B cell (primary cell): ENCODE data around the gene MARCOL. TPM values are rescaled to one million over a fixed set of nuclear protein-coding genes. Genes with fewer than 3 reads are reported as not detected.
"Not testable (repeated sequence)": the region's sequence is repeated elsewhere in the genome, so short reads cannot be mapped to it uniquely, and the experiment has no call there.

Experiments
- ATAC-seq: fragments of 200-7000 bp; cut with Tn5 transposase; one replicate; pipeline ENCODE4 v1.10.0; 2021; ENCODE audit warnings: low read depth, mild to moderate bottlenecking, moderate number of reproducible peaks, moderate library complexity
- CTCF ChIA-PET: fragments of 350-600 bp; sonication (Branson Sonifier 250); formaldehyde crosslinking; loops from one replicate; lab custom pipeline; 2021; ENCODE audit warnings: antibody characterized with exemption, inconsistent platforms; lab: Charles Lee
- POLR2A ChIA-PET: fragments of 350-600 bp; sonication (Branson Sonifier 250); formaldehyde crosslinking; loops from one replicate; lab custom pipeline; 2021; ENCODE audit warnings: antibody characterized with exemption; lab: Charles Lee
- DNase-seq: peaks from one replicate; pipeline ENCODE4 v3.0.0; 2013
- H2AFZ ChIP-seq: 2 replicates; pipeline ENCODE4 v1.6.1; 2012; ENCODE audit warnings: mild to moderate bottlenecking, low read depth, low read length; ENCODE audit not compliant: insufficient read depth, poor library complexity, severe bottlenecking
- H3K27ac ChIP-seq, 2 donors: 1 replicate in 1 of 2; 2 replicates in 1 of 2; pipeline ENCODE4 v1.5.1; 2012 to 2013; ENCODE audit warnings: low read length in 2 of 2, mild to moderate bottlenecking in 2 of 2, moderate library complexity in 1 of 2
- H3K27me3 ChIP-seq, 4 experiments: fragments of 200-600 bp in 1 of 4; sonication (generic) in 1 of 4; replicated peaks in 1 of 4; 1 replicate in 2 of 4; 2 replicates in 2 of 4; pipeline versions ENCODE4 v1.6.1 to v1.7.0; 2013 to 2016; ENCODE audit warnings: low read length in 3 of 4, mild to moderate bottlenecking in 2 of 4, mixed read lengths in 1 of 4, moderate library complexity in 1 of 4; ENCODE audit not compliant: insufficient read depth in 4 of 4, control insufficient read depth in 3 of 4; ENCODE audit errors: control extremely low read depth in 1 of 4
- H3K36me3 ChIP-seq, 2 experiments: replicated peaks in 1 of 2; 1 replicate in 1 of 2; 2 replicates in 1 of 2; pipeline versions ENCODE4 v1.6.1 to v1.7.1; 2013; ENCODE audit warnings: low read length in 1 of 2; ENCODE audit not compliant: insufficient read depth in 2 of 2, control insufficient read depth in 1 of 2; ENCODE audit errors: control extremely low read depth in 1 of 2, extremely low read depth in 1 of 2
- H3K4me1 ChIP-seq, 2 donors: fragments of 200-600 bp in 1 of 2; sonication (generic) in 1 of 2; 1 replicate in 1 of 2; 2 replicates in 1 of 2; pipeline versions ENCODE4 v1.5.1 to v1.6.1; 2013 to 2017; ENCODE audit warnings: low read length in 2 of 2; ENCODE audit not compliant: control insufficient read depth in 2 of 2, insufficient read depth in 2 of 2
- H3K4me2 ChIP-seq: replicated peaks from 2 replicates; pipeline ENCODE3; 2012; ENCODE audit warnings: mild to moderate bottlenecking, low read depth, low read length; ENCODE audit not compliant: poor library complexity, severe bottlenecking
- H3K4me3 ChIP-seq, 5 experiments: fragments of 200-600 bp in 1 of 5; sonication (generic) in 1 of 5; 1 replicate in 3 of 5; 2 replicates in 2 of 5; pipeline versions ENCODE4 v1.5.1 to v1.7.0; 2011 to 2016; ENCODE audit warnings: low read length in 4 of 5, mild to moderate bottlenecking in 4 of 5, low read depth in 2 of 5, control low read depth in 1 of 5, moderate library complexity in 1 of 5; ENCODE audit not compliant: insufficient read depth in 1 of 5; ENCODE audit errors: control extremely low read depth in 1 of 5, extremely low read depth in 1 of 5
- H3K79me2 ChIP-seq: fragments of 200-600 bp; sonication (generic); one replicate; pipeline ENCODE4 v1.6.0; 2016; ENCODE audit warnings: low read length; ENCODE audit not compliant: control insufficient read depth, insufficient read depth
- H3K9ac ChIP-seq: fragments of 200-600 bp; sonication (generic); 2 replicates; pipeline ENCODE4 v1.6.1; 2017; ENCODE audit warnings: mild to moderate bottlenecking, low read length, moderate library complexity
- H3K9me3 ChIP-seq, 3 donors: one replicate each; pipeline versions ENCODE4 v1.6.1 to v1.7.1; 2013; ENCODE audit warnings: low read length in 2 of 3; ENCODE audit not compliant: control insufficient read depth in 2 of 3, insufficient read depth in 1 of 3; ENCODE audit errors: control extremely low read depth in 1 of 3
- H4K20me1 ChIP-seq: 2 replicates; pipeline ENCODE4 v1.6.0; 2012; ENCODE audit warnings: mild to moderate bottlenecking, low read length; ENCODE audit not compliant: insufficient read depth, control insufficient read depth, poor library complexity, severe bottlenecking
- H3K27ac Mint-ChIP-seq: one replicate; pipeline ENCODE4 v1.8.0; 2021; ENCODE audit warnings: mixed read lengths
- H3K27me3 Mint-ChIP-seq: one replicate; pipeline ENCODE4 v1.8.0; 2021; ENCODE audit warnings: mixed read lengths
- H3K4me1 Mint-ChIP-seq: one replicate; pipeline ENCODE4 v1.8.0; 2021; ENCODE audit warnings: mixed read lengths
- H3K4me3 Mint-ChIP-seq: one replicate; pipeline ENCODE4 v1.8.0; 2021; ENCODE audit warnings: mixed read lengths
- H3K9me3 Mint-ChIP-seq: one replicate; pipeline ENCODE4 v1.8.0; 2022; ENCODE audit warnings: mixed read lengths; ENCODE audit not compliant: insufficient read depth
- EZH2 ChIP-seq: IDR thresholded peaks from 2 replicates; pipeline ENCODE4 v1.6.1; 2012; ENCODE audit warnings: borderline replicate concordance, low read depth, mild to moderate bottlenecking, moderate library complexity, low read length; ENCODE audit not compliant: insufficient read depth, poor library complexity, severe bottlenecking
- WGBS: methylation state at CpG from one replicate; pipeline ENCODE4 v1.1.5; 2013; ENCODE audit warnings: missing lambda C conversion rate; ENCODE audit not compliant: insufficient coverage; 5-methylcytosine and 5-hydroxymethylcytosine counted together
- intact Hi-C: fragments of 100-400 bp; cut with micrococcal nuclease; formaldehyde crosslinking; loops from one replicate; pipeline ENCODE4 v1.10.0; 2022
- polyA plus RNA-seq: library from polyadenylated mRNA; depleted of rRNA; stranded (reverse); fragments of >200 nt; gene quantifications from 2 replicates; pipeline ENCODE4 v1.2.3, GENCODE V29; 2012
- small RNA-seq: library from RNA; depleted of rRNA; stranded (forward); fragments of <200 nt; gene quantifications from one replicate; pipeline ENCODE3, GENCODE V24; 2012; ENCODE audit warnings: low replicate concordance, low read depth; ENCODE audit not compliant: insufficient read length
- total RNA-seq, 2 donors: library from RNA; stranded (reverse); fragments of 120-200 nt in 1 of 2; gene quantifications; 1 replicate in 1 of 2; 2 replicates in 1 of 2; pipeline versions ENCODE4 v1.2.3 to v1.2.4, GENCODE V29; 2013 to 2022
- TF ChIP-seq, protein P1 (sequence below): fragments of 200-600 bp; IDR thresholded peaks from one replicate; pipeline ENCODE4 v1.8.0; 2022; ENCODE audit warnings: antibody characterized with exemption, mild to moderate bottlenecking

MARCOL gene
- total and polyA plus RNA-seq, 2 donors (not counting 1 experiment from before 2014, with no cell fraction given): not detected

DNA sequence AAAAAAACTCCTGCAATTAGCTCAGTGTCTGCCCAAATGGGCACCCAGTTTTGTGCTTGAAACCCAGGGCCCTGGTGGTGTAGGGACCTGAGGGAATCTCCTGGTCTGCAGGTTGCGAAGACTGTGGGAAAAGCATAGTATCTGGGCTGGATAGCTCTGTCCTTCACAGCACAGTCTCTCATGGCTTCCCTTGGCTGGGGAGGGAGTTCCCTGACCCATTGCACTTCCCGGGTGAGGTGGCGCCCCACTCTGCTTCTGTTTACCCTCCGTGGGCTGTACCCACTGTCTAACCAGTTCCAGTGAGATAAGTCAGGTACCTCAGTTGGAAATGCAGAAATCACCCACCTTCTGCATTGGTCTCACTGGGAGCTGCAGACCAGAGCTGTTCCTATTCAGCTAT lies 43.0 kb downstream of the MARCOL start:
- H4K20me1 ChIP-seq, H3K4me2 ChIP-seq, H3K4me3 ChIP-seq, H3K79me2 ChIP-seq, CTCF ChIA-PET, H3K27me3 ChIP-seq, H3K9ac ChIP-seq, H3K27me3 Mint-ChIP-seq, H3K27ac Mint-ChIP-seq, H3K36me3 ChIP-seq, DNase-seq, H3K27ac ChIP-seq, POLR2A ChIA-PET, intact Hi-C loops, ATAC-seq, H2AFZ ChIP-seq, H3K4me3 Mint-ChIP-seq, H3K4me1 ChIP-seq, H3K4me1 Mint-ChIP-seq: not testable (repeated sequence)
- H3K9me3 Mint-ChIP-seq: peaks cover 10% of the 10 kb centered on the region
- peaks cover 0 to 11% (median 0%) of the 10 kb centered on the region in 3 donors for H3K9me3 ChIP-seq
- 82% methylated on average over 4 of the region's 4 CpGs for WGBS

DNA sequence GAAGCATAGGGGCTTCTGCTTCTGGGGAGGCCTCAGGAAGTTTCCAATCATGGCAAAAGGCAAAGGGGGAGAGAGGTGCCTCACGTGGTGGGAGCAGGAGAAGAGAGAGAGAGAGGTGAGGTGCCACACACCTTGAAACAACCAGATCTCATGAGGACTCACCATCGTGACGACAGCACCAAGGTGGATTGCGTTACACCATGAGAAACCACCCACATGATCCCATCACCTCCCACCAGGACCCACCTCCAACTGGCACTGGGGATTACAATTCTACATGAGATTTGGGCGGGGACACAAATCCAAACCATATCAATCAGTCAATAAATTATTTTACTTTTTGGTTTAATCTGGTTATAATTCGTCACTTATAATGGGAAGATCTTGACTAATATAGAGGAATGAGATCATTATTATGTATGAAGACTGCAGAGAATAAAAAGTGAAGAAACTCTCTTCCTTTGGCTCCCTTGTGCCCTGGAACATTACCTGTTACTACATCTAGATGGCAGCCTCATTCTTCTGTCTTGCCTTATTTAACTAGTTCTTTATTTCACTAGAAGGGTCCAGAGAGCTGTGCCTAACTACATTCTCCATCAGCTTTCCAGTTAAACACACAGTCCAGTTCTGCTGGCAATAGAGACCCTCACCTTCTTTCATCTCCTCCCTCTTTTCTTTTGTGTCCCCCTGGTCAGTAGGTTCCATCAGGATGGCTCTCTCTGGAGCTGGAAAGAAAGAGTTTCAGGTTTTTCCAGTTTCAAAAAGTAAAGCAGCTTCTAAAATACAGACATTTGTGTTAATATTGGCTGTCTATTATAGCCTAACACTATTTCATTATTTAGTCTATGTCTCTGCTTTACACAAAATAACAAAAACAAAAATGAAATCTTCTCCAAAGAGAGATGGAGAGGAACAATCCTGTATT lies 52.2 kb downstream of the MARCOL start:
- no peak overlapping the region for H3K9ac ChIP-seq
- H3K4me2 ChIP-seq: no peak overlapping the region
- no peaks in the 10 kb centered on the region for H3K4me1 Mint-ChIP-seq
- no peak overlapping the region for H3K27ac Mint-ChIP-seq
- DNase-seq (peak; percentile 8), ATAC-seq (no peak)
- no peaks in the 10 kb centered on the region for H3K9me3 ChIP-seq
- H3K4me3 ChIP-seq: no peak overlapping the region
- no peaks in the 10 kb centered on the region for H3K27me3 ChIP-seq
- intact Hi-C loops: loop anchor here (2.0 kb wide), 1 partner anchor 166 kb away; no protein-coding TSS in a partner anchor
- peaks cover 1% of the 10 kb centered on the region for H3K27me3 Mint-ChIP-seq
- TF ChIP-seq EZH2: no peak
- TF ChIP-seq, protein P1, sequence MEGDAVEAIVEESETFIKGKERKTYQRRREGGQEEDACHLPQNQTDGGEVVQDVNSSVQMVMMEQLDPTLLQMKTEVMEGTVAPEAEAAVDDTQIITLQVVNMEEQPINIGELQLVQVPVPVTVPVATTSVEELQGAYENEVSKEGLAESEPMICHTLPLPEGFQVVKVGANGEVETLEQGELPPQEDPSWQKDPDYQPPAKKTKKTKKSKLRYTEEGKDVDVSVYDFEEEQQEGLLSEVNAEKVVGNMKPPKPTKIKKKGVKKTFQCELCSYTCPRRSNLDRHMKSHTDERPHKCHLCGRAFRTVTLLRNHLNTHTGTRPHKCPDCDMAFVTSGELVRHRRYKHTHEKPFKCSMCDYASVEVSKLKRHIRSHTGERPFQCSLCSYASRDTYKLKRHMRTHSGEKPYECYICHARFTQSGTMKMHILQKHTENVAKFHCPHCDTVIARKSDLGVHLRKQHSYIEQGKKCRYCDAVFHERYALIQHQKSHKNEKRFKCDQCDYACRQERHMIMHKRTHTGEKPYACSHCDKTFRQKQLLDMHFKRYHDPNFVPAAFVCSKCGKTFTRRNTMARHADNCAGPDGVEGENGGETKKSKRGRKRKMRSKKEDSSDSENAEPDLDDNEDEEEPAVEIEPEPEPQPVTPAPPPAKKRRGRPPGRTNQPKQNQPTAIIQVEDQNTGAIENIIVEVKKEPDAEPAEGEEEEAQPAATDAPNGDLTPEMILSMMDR: peak; percentile 26
- H3K79me2 ChIP-seq: no peaks in the 10 kb centered on the region
- ChIA-PET POLR2A (no interaction called here), CTCF (interaction anchor here (1.0 kb wide), 1 partner anchor 193 kb away, joined by 3 read pairs; no protein-coding TSS in a partner anchor)
- H3K4me1 ChIP-seq: no peaks in the 10 kb centered on the region
- H4K20me1 ChIP-seq: no peaks in the 10 kb centered on the region
- H2AFZ ChIP-seq: no peak overlapping the region
- H3K36me3 ChIP-seq: no peaks in the 10 kb centered on the region
- no peak overlapping the region for H3K4me3 Mint-ChIP-seq
- H3K9me3 Mint-ChIP-seq: no peaks in the 10 kb centered on the region
- H3K27ac ChIP-seq: no peak overlapping the region
- no CpG with 5 or more reads among the region's 6 CpGs for WGBS

Small RNAs within 50 kb of the gene (small RNA-seq; reads per million reads assigned to genes)
- not detected for gene HMGN1P16

Other genes starting within 250 kb of the MARCOL start
- gene SPINK5, start 174.5 kb upstream of the MARCOL start, total RNA-seq: not detected in 2 replicates
- not detected in 2 replicates for gene SPINK5, start 174.5 kb upstream of the MARCOL start, polyA plus RNA-seq
- not detected in 2 replicates for gene SPINK14, start 70.0 kb upstream of the MARCOL start, total RNA-seq
- gene SPINK14, start 70.0 kb upstream of the MARCOL start, polyA plus RNA-seq: not detected in 2 replicates
- not detected in 2 replicates for gene SPINK6, start 35.5 kb upstream of the MARCOL start, total RNA-seq
- gene SPINK6, start 35.5 kb upstream of the MARCOL start, polyA plus RNA-seq: not detected in 2 replicates
- not detected in 2 replicates for gene SPINK13, start 30.3 kb downstream of the MARCOL start, total RNA-seq
- gene SPINK13, start 30.3 kb downstream of the MARCOL start, polyA plus RNA-seq: not detected in 2 replicates
- not detected in 2 replicates for gene SPINK7, start 73.9 kb downstream of the MARCOL start, total RNA-seq
- not detected in 2 replicates for gene SPINK7, start 73.9 kb downstream of the MARCOL start, polyA plus RNA-seq
- gene SPINK9, start 97.0 kb downstream of the MARCOL start, total RNA-seq: not detected in 2 replicates
- gene SPINK9, start 97.0 kb downstream of the MARCOL start, polyA plus RNA-seq: not detected in 2 replicates
- gene FBXO38, start 145.4 kb downstream of the MARCOL start, total RNA-seq: 97.0 and 124 TPM in 2 replicates
- 14.4 and 22.5 TPM in 2 replicates for gene FBXO38, start 145.4 kb downstream of the MARCOL start, polyA plus RNA-seq